ENCODE results near the gene SLC6A17. TPM values are rescaled to one million over a fixed set of nuclear protein-coding genes. Genes with fewer than 3 reads are reported as not detected.
A peak's percentile ranks its signal among the peaks of the same experiment; 100 is the strongest.

The SLC6A17 gene
- total RNA-seq, 2 experiments from 2014 or later, result 0.07 TPM

DNA sequence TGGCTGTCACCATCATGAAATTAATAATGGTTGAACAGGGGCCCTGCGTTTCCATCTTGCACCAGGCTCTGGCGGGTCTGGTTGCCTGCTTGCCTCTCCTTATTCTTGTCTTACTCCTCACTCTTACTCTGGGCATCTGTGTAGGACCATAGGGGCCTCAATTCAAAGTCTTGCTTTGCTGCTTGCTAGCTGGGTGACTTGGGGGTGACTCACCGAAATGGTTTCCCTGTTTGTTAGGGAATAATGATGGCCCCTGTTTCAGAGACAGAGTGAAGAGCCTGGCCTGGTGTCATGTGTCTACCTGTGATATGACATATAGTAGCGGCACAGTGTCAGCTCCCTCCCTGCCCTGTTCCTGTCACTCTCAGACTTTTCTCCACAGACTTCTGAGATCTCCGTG lies 84.4 kb downstream of the SLC6A17 start:
- intact Hi-C loops (cut with DNase I, micrococcal nuclease), result loop anchor here in 1 of 2 experiments (5.0 kb wide), 1 partner anchor 983 kb away; no protein-coding TSS in a partner anchor
- DNase-seq, result no peak
- H3K27me3 Mint-ChIP-seq, result no peaks in the 10 kb centered on the region
- CTCF ChIA-PET, result interaction anchor here (0.9 to 1.0 kb wide), 2 partner anchors 26 to 31 kb away, joined by 3 to 4 read pairs; no protein-coding TSS in a partner anchor
- peaks cover 30% of the 10 kb centered on the region for H3K36me3 Mint-ChIP-seq (ENCODE audit: low read depth)
- POLR2A ChIA-PET, result no interaction called here
- no peaks in the 10 kb centered on the region for H3K9me3 Mint-ChIP-seq (ENCODE audit: low read depth)
- H3K4me1 Mint-ChIP-seq, result peaks cover 54% of the 10 kb centered on the region
- H3K4me3 Mint-ChIP-seq, result no peak overlapping the region
- peak overlapping the region; percentile 95 for H3K27ac Mint-ChIP-seq
- no peak for ATAC-seq

- Mint-ChIP-seq H3K36me3 (ENCODE audit: low read depth) (peaks cover 26% of the 10 kb centered on the region), H3K4me3 (peak overlapping the region; percentile 42), H3K9me3 (ENCODE audit: low read depth) (no peaks in the 10 kb centered on the region), H3K27me3 (no peaks in the 10 kb centered on the region), H3K4me1 (peaks cover 57% of the 10 kb centered on the region), H3K27ac (peak overlapping the region; percentile 95)
- ATAC-seq, result no peak
- ChIA-PET POLR2A (interaction anchor here (0.6 kb wide), 1 partner anchor 177 kb away, joined by 5 read pairs; no protein-coding TSS in a partner anchor), CTCF (interaction anchor here (0.7 to 4.4 kb wide), 2 partner anchors 27 to 395 kb away, joined by 4 to 28 read pairs; partner anchors contain the start of gene KCNC4)
- DNase-seq, result no peak
- intact Hi-C loops (cut with DNase I, micrococcal nuclease), result loop anchor here in 1 of 2 experiments (5.0 kb wide), 1 partner anchor 982 kb away; no protein-coding TSS in a partner anchor
Observed at GRCh38 chr1:110235181-110235833, 85.0 kb downstream of the SLC6A17 start.

GRCh38 chr1:110235834-110236682 lies 85.8 kb downstream of the SLC6A17 start:
- CTCF ChIA-PET, result interaction anchor here (0.7 to 4.4 kb wide), 4 partner anchors 10 to 394 kb away, joined by 3 to 28 read pairs (median 4); partner anchors contain the start of gene KCNC4
- ATAC-seq, result peak; percentile 90
- peak; percentile 85 for DNase-seq
- H3K4me3 Mint-ChIP-seq, result peak overlapping the region; percentile 42
- peaks cover 23% of the 10 kb centered on the region for H3K36me3 Mint-ChIP-seq (ENCODE audit: low read depth)
- peaks cover 57% of the 10 kb centered on the region for H3K4me1 Mint-ChIP-seq
- H3K27me3 Mint-ChIP-seq, result no peaks in the 10 kb centered on the region
- intact Hi-C loops (cut with DNase I, micrococcal nuclease), result loop anchor here (1.0 to 5.0 kb wide), 7 partner anchors 21 to 981 kb away; partner anchors contain the start of gene KCNC4 (in 1 of the 2)
- POLR2A ChIA-PET, result interaction anchor here (0.6 to 1.4 kb wide), 5 partner anchors 19 to 176 kb away, joined by 3 to 6 read pairs (median 4); partner anchors contain the start of gene RBM15
- H3K9me3 Mint-ChIP-seq (ENCODE audit: low read depth), result no peaks in the 10 kb centered on the region
- peak overlapping the region; percentile 95 for H3K27ac Mint-ChIP-seq

GRCh38 chr1:110237386-110238152 lies 87.3 kb downstream of the SLC6A17 start:
- ChIA-PET POLR2A (interaction anchor here (0.6 to 1.4 kb wide), 3 partner anchors 11 to 150 kb away, joined by 3 to 6 read pairs (median 4); partner anchors contain the start of gene RBM15), CTCF (interaction anchor here (1.1 to 4.4 kb wide), 3 partner anchors 29 to 223 kb away, joined by 3 to 28 read pairs (median 5); partner anchors contain the start of gene KCNC4)
- ATAC-seq (no peak), DNase-seq (no peak)
- Mint-ChIP-seq H3K4me1 (peaks cover 57% of the 10 kb centered on the region), H3K4me3 (no peak overlapping the region), H3K36me3 (ENCODE audit: low read depth) (peaks cover 22% of the 10 kb centered on the region), H3K9me3 (ENCODE audit: low read depth) (no peaks in the 10 kb centered on the region), H3K27me3 (no peaks in the 10 kb centered on the region), H3K27ac (peak overlapping the region; percentile 12)
- intact Hi-C loops (cut with DNase I, micrococcal nuclease), result loop anchor here in 1 of 2 experiments (2.0 to 5.0 kb wide), 2 partner anchors 637 to 980 kb away; no protein-coding TSS in a partner anchor

DNA sequence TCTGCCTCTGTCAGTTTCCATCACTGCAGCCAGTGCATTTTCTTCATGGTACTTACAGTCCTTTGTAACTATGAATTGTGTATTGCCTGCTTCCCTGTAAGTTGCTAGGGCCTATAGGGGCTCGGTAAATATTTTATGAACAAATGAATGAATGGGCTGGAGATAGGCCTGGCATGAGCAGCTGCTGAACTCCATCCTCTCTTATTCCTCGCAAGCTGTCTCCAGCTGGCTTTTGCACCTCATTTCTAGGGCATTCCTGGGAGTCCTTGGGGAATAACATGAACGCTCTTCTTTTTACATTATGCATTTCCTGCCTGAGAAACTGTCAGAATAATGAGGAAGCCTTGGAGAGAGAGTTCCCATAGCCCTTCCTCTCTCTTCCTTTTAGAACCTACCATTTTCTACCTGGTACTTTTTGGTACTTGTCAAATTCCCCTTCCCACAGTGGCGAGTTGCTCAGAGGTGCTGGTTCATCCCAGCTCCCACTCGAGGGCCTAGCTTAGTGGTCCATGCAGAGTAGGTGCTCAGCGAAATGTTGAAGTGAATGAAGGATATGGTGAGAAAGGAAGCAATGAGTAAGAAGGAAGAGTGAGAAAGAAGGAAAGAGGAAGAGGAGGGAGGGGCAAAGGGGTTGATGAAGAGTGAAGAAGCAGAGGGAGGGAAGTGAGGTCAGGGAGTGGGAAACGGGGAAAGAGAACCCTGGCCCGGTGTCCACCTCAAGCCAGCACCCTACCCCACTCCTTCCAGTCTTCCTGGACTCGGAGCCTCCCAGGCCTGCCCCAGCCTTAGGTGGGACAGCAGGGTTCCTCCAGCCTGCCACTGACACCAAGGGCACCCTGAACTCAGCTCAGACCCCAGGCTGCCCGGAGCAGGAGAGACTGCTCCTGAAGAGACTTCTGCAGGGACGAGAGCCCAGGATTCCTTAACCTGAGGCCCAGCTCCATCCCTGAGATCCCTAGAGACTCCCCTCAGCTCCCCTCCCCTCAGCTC lies 89.4 kb downstream of the SLC6A17 start:
- DNase-seq (no peak), ATAC-seq (no peak)
- CTCF ChIA-PET, result interaction anchor here (0.9 to 4.4 kb wide), 6 partner anchors 24 to 43 kb away, joined by 3 to 28 read pairs (median 4); partner anchors contain the start of gene KCNC4
- intact Hi-C loops (cut with DNase I, micrococcal nuclease), result loop anchor here (1.0 to 5.0 kb wide), 2 partner anchors 12 to 978 kb away; no protein-coding TSS in a partner anchor
- Mint-ChIP-seq H3K4me1 (peaks cover 62% of the 10 kb centered on the region), H3K36me3 (ENCODE audit: low read depth) (peaks cover 16% of the 10 kb centered on the region), H3K9me3 (ENCODE audit: low read depth) (no peaks in the 10 kb centered on the region), H3K4me3 (no peak overlapping the region), H3K27me3 (no peaks in the 10 kb centered on the region), H3K27ac (peak overlapping the region; percentile 26)
- POLR2A ChIA-PET, result no interaction called here

DNA sequence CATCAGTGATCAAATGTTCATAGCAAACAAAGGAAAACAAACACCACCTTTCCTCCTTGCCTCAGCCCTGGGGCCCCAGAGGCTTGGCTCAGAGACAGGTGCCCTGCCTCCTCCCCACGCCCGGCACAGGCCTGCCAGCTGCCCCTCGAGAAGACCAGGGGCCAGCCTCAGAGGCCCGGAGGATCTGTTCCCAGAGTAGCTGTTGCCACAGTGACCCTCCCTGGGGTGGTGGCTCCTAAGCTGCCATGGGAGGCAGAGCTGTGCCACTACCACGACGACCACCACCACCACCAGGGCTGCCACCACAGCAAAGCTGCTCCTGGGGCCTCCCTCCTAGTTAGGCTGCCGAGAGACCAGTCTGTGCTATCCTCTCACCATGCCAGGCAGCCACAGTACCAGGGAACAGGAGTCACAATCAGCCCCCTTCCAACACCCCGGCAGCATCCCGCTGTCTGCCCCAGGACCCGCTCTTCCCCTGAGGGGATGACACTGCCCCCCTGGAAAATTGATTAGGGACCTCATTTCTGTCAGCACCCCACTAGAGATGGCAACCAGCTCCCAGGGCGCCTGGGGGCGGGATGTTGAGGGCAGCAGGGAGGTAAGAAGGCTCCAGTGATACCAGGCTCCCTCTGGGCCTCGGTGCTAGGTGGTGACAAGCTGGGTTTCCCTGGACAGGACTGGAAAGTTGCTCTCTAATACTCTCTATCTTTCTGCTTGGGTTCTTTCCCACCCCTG lies 90.3 kb downstream of the SLC6A17 start:
- Mint-ChIP-seq H3K36me3 (ENCODE audit: low read depth) (peaks cover 14% of the 10 kb centered on the region), H3K27ac (no peak overlapping the region), H3K4me3 (no peak overlapping the region), H3K27me3 (no peaks in the 10 kb centered on the region), H3K4me1 (peaks cover 53% of the 10 kb centered on the region), H3K9me3 (ENCODE audit: low read depth) (no peaks in the 10 kb centered on the region)
- intact Hi-C loops (cut with DNase I, micrococcal nuclease), result no loop called here
- ChIA-PET POLR2A (interaction anchor here (0.5 kb wide), 1 partner anchor 204 kb away, joined by 6 read pairs; no protein-coding TSS in a partner anchor), CTCF (interaction anchor here (1.2 to 1.5 kb wide), 5 partner anchors 15 to 43 kb away, joined by 4 to 6 read pairs (median 5); no protein-coding TSS in a partner anchor)
- ATAC-seq, result no peak
- DNase-seq, result no peak

DNA sequence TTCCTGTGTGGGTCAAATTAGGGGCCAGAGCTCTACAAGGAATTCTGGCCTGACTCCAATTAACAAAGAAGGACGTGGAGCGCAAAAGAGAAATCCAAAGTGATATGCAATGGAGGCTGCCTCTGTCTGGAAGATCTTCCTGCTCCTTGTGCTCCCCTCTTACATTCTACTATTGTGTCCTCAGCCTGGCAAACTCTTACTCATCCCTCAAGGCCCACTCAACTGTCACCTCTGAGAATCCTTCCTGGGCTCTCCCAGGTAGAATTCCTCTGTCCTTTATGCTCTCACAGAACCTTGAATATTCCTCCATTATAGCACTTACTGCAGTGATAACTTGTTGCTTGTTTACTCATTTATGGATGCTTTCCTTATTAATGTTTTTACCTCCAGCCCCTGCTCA lies 91.2 kb downstream of the SLC6A17 start:
- Mint-ChIP-seq H3K4me1 (peaks cover 44% of the 10 kb centered on the region), H3K27me3 (no peaks in the 10 kb centered on the region), H3K27ac (peak overlapping the region; percentile 48), H3K36me3 (ENCODE audit: low read depth) (peaks cover 12% of the 10 kb centered on the region), H3K9me3 (ENCODE audit: low read depth) (no peaks in the 10 kb centered on the region), H3K4me3 (no peak overlapping the region)
- ATAC-seq, result no peak
- ChIA-PET POLR2A (no interaction called here), CTCF (interaction anchor here (1.2 to 1.5 kb wide), 3 partner anchors 14 to 44 kb away, joined by 4 to 6 read pairs (median 5); no protein-coding TSS in a partner anchor)
- no peak for DNase-seq
- intact Hi-C loops (cut with DNase I, micrococcal nuclease), result no loop called here

DNA sequence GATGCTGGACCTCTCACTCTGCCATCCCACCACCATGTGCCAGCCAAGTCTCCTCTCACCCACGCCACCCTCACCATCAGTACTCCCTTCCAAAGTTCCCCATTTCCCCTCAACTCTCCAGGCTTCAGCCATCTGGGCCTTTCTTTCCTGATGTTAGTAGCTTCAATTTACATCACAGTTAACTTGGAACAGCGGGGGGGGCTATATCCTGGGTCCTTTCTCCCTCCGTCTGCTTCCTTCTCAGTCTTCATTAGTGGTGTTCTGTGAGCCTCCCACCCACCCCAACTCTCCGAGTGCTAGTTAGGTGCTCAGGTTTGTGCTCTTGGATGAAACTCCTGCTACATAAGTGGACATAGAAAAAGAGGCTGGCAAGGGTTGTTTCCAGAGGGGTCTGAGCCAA lies 91.8 kb downstream of the SLC6A17 start:
- Mint-ChIP-seq H3K4me1 (peaks cover 39% of the 10 kb centered on the region), H3K9me3 (ENCODE audit: low read depth) (no peaks in the 10 kb centered on the region), H3K36me3 (ENCODE audit: low read depth) (peaks cover 10% of the 10 kb centered on the region), H3K27ac (no peak overlapping the region), H3K4me3 (no peak overlapping the region), H3K27me3 (no peaks in the 10 kb centered on the region)
- DNase-seq (no peak), ATAC-seq (no peak)
- intact Hi-C loops (cut with DNase I, micrococcal nuclease), result no loop called here
- ChIA-PET POLR2A (no interaction called here), CTCF (interaction anchor here (0.6 to 1.5 kb wide), 2 partner anchors 13 to 45 kb away, joined by 3 to 6 read pairs; no protein-coding TSS in a partner anchor)

DNA sequence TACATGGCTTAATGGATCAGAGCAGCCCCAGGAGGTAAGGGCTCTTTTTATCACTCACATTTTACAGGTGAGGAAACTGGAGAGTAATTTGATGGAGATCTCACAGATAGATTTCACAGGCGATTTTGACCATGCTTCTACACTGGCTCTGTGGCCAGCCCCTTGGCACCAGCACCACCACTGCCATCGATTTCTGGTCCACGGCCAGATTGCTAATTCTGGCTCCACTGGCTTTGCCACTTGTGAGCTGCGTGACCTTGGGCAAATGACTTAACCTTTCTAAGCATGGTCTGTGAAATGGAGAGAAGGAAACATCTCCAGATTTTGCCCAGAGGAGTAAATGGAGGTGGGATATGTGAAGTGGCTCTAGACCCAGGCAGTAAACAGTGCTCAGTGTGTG lies 92.4 kb downstream of the SLC6A17 start:
- Mint-ChIP-seq H3K9me3 (ENCODE audit: low read depth) (no peaks in the 10 kb centered on the region), H3K27ac (no peak overlapping the region), H3K4me3 (no peak overlapping the region), H3K36me3 (ENCODE audit: low read depth) (peaks cover 8% of the 10 kb centered on the region), H3K27me3 (no peaks in the 10 kb centered on the region), H3K4me1 (peaks cover 32% of the 10 kb centered on the region)
- ChIA-PET POLR2A (no interaction called here), CTCF (interaction anchor here (0.6 to 2.2 kb wide), 2 partner anchors 34 to 46 kb away, joined by 3 to 9 read pairs; no protein-coding TSS in a partner anchor)
- DNase-seq (no peak), ATAC-seq (no peak)
- intact Hi-C loops (cut with DNase I, micrococcal nuclease), result no loop called here
